Measurements from ENCODE around the gene PRICKLE2.

DNA sequence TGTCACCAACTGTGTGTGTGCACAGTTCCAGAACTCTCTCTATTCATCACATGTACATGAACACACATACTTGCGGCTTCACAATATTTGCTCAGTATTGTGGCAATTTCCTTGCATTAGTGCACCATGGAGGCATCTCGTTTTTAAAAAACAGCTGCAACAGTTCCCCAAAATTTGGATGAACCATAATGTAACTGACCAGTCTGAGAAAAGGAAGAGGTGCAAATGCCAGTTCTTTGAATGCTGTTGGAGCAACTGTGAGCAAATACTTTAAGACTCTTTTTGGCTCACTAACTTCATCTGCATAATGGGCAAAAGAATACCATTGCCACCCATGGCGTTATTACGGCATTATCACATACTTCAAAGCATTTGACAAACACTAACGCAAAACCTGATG, 163.6 kb downstream of the PRICKLE2 start:
- TF ChIP-seq, protein P1, sequence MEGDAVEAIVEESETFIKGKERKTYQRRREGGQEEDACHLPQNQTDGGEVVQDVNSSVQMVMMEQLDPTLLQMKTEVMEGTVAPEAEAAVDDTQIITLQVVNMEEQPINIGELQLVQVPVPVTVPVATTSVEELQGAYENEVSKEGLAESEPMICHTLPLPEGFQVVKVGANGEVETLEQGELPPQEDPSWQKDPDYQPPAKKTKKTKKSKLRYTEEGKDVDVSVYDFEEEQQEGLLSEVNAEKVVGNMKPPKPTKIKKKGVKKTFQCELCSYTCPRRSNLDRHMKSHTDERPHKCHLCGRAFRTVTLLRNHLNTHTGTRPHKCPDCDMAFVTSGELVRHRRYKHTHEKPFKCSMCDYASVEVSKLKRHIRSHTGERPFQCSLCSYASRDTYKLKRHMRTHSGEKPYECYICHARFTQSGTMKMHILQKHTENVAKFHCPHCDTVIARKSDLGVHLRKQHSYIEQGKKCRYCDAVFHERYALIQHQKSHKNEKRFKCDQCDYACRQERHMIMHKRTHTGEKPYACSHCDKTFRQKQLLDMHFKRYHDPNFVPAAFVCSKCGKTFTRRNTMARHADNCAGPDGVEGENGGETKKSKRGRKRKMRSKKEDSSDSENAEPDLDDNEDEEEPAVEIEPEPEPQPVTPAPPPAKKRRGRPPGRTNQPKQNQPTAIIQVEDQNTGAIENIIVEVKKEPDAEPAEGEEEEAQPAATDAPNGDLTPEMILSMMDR (IDR thresholded peaks at IDR 0.05): no peak
- TF ChIP-seq ZFX (IDR thresholded peaks at IDR 0.05; ENCODE audit: borderline replicate concordance): no peak
